HG02623 (cell line): Measurements from ENCODE around the gene MYO15B.

Source experiments
- ATAC-seq: cut with Tn5 transposase; IDR thresholded peaks from one replicate; pipeline ENCODE4 v1.9.1; 2021; ENCODE audit warnings: moderate library complexity; ENCODE audit not compliant: unreplicated experiment

MYO15B gene

DNA sequence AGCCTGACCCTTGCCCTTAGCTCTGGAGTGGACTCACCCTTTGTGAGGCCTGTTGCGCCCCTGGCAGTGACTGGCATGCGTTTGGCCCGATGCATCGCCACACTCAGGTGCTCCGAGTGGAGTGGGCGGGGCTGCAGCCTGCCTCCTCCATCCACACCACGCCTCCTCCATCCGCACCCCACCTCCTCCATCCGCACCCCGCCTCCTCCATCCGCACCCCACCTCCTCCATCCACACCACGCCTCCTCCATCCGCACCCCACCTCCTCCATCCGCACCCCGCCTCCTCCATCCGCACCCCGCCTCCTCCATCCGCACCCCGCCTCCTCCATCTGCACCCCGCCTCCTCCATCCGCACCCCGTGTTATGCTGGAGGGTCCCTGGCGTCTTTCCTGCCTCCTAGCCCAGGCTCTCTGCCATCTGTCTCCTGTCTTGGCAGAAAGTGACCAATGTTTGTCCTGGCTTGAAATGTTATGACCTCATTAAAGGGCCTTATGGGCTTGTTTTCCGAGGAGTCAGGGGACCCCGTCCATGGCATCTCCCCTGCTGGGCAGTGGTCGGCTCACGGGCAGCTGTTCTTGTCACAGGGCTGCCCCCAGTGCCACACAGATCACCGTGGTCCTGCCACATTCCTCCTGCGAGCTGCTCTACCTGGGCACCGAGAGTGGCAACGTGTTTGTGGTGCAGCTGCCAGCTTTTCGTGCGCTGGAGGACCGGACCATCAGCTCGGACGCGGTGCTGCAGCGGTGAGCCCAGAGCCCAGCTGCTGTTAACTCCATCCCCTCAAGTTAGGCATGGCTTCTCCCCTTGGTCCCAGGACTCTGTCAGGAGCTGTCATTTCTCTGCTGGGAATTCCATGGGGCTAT, 28.7 kb upstream of the MYO15B start:
- ATAC-seq, result no peak

DNA sequence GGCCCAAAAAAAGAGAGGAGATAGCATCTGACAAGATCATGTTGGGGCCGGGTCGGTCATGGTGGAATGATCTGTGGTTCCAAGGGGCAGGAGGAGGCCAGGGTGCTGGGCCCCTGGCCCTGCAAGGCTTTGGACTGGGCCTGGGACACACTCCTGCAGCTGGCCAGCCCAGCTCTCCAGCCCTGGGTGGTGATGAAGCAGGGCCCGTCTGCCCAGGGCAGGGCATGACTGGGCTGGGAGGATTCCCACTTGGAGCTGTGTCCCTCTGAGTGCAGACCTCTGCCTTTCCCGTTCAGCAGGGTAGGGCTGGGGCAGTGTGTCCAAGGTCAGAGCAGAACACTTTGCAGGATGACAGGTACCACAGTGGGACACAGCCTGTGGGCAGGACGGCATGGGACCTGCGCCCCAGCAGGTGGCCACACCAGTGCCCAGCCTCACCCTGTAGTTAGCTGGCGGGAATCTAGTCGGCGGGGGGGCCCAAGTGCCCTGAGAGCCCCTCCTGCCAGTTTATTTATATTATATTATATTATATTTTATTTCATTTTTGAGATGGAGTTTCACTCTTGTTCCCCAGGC, 27.6 kb upstream of the MYO15B start:
- ATAC-seq, result no peak

DNA sequence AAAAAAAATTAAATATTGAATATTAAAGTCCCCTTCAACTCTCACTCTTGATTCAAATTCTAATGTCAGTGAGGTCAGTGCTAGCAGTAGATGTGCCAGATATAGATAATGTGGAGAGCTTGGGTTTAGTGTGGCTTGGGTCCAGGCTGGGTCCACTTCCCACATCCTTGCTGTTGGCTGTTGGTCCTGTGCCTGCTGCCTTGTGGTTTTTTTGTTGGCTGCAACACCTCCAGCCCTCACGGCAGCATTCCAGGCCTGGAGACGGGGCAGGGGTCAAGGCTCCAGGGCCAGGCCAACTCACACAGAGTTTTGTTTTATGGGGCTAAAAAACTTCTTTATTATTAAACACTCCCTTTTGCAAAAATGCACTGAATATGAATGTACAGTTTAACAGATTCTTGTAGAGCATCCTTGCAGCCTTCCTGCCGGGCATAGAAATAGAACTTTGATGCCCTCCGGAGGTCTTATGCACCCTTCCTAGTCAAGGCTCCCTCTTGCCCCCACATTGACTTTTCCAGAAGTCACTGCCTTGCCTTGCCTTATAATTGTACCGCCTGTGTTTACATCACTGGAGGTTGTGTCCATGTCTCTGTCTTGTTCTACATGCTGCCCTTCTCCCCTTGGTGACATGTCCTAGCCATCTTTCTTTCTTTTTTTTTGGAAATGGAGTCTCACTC, 25.5 kb upstream of the MYO15B start:
- ATAC-seq, result no peak

DNA sequence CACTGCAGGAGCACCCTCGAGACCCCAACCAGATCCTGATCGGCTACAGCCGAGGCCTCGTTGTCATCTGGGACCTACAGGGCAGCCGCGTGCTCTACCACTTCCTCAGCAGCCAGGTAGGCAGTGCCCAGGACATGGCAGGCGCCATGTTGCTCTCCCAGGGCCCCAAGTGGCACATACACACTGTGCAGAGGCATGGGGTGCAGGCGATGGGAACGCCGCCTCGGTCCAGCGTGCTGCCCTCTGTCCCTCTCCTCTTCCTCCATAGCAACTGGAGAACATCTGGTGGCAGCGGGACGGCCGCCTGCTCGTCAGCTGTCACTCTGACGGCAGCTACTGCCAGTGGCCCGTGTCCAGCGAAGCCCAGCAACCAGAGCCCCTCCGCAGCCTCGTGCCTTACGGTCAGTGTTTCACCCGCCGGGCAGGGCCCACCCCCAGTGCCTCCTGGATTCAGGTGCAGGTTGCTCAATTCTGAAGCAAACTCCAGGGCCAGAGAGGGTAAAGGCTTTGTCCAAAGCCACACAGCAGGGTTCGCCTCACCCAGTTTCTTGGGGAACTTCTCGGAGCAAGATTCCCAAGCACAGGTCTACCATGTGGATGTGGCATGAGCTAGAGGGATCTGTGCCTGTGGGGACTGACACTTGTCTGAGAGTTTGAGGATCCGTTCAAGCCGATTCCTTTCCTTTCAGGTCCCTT, 24.4 kb upstream of the MYO15B start:
- ATAC-seq, result no peak

DNA sequence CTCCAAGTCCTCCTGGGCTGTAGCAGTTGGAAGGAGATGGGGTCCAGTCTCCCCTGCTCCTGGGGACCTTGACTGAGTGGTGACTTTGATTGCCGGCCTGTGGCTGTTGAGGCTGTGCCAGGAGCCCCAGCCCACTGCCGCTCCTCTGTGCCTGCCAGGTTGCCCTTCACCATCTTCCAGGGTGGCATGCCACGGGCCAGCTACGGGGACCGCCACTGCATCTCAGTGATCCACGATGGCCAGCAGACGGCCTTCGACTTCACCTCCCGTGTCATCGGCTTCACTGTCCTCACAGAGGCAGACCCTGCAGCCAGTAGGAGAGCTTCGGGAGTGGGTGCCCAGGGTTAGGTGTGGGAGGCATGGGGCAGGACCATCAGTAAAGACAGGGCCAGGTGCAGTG, 23.4 kb upstream of the MYO15B start:
- ATAC-seq, result no peak

DNA sequence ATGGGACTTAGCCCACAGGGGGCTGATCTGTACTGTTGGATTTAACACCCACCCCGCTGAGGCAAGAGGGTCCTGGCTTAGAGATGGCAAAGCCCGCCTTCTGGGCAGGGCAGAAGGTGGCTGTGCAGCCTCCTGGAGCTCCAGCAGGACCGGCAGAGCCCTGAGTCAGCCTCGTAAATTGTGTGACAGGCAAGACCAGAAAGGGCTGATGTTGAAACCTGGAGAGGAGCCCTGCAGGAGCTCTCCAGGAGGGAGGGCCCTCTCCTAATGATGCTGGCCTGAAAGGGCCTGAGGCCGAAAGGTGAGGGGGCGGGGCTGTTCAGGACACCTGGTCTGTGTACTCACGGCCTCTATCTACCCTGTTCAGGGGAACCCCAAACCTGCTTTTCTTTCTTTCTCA, 22.5 kb upstream of the MYO15B start:
- no peak for ATAC-seq

DNA sequence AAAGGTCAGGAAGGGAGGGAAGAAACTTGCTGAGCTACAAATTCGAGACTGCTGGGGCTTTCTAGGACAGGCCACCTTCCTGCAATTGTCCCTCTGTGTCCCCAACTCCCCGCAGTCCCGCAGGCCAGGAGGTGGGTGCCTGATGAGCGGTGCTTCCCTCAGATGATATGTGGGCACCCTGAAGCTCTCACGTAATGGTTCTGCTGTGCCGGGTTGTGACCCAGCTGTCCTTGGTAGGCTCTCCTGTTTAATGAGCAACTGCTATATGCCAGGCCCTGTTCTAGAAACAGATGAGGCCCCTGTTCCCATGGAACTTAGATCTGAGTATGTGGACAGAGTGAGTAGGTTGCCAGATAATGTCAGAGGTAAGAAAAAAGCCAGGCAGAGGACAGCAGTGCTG, 22.0 kb upstream of the MYO15B start:
- ATAC-seq, result no peak

DNA sequence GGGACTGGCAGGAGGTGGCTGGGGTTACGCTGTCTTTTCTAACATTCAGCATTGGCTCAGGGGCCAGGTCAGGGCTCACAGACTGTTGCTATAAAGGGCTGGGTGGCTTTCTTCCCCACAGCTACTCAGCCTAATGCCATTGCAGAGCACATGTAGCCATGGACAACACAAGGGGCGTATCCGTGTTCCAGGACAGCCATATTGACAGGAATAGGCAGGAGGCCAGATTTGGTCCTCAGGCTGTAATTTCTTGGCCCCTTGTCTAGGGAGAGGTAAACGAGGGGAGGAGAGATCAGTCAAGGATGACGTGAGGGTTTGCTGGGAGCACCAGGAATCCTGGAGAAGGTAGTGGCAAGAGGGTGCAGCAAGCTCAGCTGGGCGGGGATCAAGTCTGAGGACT, 21.2 kb upstream of the MYO15B start:
- ATAC-seq, result no peak

DNA sequence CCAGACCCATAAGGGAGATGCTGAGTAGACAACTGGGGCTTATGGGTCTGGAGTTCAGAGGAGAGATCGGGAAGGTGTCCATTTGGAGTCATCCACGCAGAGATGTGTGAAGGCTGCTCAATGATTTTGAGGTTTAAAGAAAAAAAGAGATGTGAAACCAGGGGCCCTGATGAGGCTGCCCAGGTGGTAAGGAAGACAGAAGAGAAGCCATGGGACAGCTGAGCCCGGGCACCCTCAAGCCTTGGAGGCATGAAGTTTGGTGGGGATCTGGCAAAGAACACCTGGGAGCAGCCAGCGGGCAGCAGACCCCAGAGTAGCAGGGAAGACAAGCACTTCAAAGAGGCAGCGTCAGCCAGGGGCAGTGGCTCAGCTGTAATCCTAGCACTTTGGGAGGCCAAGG, 20.8 kb upstream of the MYO15B start:
- no peak for ATAC-seq

DNA sequence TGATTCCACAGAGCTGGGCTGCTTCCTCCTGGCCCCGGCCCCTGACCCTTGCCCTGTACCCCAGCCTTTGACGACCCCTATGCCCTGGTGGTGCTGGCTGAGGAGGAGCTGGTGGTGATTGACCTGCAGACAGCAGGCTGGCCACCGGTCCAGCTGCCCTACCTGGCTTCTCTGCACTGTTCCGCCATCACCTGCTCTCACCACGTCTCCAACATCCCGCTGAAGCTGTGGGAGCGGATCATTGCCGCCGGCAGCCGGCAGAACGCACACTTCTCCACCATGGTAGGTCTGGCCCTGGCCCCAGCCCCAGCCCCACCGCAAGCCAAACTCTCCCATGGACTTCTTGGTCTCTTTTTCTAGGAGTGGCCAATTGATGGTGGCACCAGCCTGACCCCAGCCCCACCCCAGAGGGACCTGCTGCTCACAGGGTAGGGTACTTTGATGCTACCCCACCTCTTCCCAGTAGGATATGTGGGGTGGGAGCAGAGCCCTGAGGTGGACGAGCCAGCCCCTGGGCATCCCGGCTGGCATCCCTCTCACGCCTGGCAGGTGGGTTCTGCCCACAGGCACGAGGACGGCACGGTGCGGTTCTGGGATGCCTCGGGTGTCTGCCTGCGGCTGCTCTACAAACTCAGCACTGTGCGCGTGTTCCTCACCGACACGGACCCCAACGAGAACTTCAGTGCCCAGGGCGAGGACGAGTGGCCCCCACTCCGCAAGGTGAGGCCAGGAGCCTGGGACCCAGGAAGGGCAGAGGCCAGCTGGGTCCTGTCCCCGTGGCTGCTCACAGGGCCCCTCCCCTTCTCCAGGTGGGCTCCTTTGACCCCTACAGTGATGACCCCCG, 19.0 kb upstream of the MYO15B start:
- no peak for ATAC-seq

DNA sequence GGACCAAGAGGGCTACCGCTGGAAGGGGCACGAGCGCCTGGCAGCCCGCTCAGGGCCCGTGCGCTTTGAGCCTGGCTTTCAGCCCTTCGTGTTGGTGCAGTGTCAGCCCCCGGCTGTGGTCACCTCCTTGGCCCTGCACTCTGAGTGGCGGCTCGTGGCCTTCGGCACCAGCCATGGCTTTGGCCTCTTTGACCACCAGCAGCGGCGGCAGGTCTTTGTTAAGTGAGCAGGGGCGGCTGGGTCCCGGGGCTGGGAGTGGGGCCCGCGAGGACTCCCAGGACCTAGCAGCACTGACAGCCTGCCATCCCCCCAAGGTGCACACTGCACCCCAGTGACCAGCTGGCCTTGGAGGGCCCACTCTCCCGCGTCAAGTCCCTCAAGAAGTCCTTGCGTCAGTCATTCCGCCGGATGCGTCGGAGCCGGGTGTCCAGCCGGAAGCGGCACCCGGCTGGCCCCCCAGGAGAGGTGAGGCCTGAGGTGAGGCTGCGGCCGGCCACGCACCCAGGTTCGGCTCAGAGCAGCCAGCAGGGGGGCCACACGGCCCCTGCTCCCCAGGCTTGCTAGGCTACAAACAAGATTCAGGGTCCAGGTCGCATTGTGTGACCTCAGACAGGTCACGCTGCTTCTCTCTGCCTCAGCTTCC, 17.4 kb upstream of the MYO15B start:
- no peak for ATAC-seq

DNA sequence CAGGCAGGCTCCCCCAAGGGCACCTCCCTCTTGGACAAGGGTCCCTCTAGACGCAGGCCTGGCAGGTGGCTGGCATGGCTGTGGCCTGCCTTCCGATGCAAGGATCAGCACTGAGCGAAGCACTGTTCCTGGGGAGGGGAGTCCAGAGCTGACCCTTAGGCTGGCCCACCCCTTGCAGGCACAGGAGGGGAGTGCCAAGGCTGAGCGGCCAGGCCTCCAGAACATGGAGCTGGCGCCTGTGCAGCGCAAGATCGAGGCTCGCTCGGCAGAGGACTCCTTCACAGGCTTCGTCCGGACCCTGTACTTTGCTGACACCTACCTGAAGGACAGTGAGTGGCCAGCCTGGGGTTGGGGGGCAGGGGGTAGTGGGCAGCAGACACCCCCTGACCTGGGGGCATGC, 16.8 kb upstream of the MYO15B start:
- no peak for ATAC-seq

DNA sequence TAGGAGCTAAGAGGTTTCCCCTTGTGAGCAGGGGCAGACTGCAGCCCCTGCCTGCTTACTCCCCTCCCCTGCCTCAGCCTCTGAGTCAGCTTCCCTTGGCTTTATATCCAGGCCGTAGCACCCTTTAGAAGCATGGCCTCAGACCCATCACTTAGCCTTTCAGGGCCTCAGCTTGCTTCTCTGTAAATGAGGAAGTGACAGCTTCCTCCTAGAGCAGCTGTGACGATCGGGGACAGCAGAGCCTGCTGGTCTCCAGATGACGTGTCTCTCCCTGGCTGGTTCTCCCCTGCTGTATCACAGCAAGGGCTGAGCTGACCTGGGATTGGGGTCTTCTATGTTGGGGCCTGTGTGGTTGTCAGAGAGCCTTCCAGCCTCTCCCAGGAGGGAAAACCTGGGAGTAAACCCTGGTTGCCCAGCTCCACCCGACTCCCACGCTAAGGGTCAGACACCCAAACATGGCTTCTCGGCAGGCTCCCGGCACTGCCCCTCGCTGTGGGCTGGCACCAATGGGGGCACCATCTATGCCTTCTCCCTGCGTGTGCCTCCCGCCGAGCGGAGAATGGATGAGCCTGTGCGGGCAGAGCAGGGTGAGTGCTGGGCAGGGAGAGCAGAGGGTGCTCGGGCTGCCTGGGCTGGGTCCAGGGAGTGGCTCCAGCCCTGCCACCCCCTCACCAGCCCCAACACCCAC, 16.3 kb upstream of the MYO15B start:
- peak; percentile 53 for ATAC-seq

DNA sequence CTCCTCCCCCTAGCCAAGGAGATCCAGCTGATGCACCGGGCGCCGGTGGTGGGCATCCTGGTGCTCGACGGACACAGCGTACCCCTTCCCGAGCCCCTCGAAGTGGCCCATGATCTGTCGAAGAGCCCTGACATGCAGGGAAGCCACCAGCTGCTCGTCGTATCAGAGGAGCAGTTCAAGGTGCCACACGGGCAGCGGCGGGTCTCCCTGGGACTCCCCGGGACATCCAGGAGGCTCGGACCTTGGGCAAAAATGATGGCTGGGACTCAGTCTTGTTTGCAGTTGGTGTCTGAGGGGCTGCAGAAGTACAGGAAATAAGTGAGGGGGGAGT, 15.8 kb upstream of the MYO15B start:
- no peak for ATAC-seq

DNA sequence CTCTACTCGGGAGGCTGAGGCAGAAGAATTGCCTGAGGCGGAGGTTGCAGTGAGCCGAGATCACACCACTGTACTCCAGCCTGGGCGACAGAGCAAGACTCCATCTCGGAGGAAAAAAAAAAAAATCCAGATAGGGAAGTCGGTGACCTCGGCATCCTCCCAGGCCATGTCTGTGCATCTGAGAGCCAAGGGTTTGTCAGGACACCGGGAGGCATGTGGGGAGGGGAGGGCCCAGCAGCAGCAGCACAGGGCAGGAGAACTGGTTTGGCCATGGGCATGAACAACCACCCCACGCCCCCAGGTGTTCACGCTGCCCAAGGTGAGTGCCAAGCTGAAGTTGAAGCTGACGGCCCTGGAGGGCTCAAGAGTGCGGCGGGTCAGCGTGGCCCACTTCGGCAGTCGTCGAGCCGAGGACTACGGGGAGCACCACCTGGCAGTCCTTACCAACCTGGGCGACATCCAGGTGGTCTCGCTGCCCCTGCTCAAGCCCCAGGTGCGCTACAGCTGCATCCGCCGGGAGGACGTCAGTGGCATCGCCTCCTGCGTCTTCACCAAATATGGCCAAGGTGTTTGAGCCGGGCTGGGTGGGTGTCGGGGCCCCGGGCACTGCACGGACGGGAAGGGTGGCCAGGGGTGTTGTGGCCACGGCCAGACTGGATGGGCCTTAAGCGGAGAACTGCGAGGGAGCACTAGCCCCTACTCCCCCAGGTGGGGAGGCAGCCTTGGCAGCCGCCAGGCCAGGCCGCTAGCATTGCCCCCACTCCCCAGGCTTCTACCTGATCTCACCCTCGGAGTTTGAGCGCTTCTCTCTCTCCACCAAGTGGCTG, 14.7 kb upstream of the MYO15B start:
- ATAC-seq, result no peak

DNA sequence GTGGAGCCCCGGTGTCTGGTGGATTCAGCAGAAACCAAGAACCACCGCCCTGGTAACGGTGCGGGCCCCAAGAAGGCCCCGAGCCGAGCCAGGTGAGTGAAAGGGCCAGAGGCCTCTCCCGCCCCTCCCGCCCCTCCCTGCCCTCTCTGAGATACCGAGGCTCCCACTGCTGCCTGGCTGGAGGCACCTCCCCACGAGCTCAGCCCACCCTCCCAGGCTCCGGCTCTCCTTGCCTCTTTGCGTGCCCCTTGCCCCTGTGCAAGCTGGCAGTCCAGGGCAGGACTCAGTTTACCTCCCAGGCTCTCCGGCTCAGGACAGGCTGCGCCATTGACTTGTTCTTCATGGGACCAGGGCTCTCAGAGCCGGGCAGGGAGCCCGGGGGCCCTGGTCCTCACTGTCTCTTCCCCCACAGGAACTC, 14.1 kb upstream of the MYO15B start:
- no peak for ATAC-seq

DNA sequence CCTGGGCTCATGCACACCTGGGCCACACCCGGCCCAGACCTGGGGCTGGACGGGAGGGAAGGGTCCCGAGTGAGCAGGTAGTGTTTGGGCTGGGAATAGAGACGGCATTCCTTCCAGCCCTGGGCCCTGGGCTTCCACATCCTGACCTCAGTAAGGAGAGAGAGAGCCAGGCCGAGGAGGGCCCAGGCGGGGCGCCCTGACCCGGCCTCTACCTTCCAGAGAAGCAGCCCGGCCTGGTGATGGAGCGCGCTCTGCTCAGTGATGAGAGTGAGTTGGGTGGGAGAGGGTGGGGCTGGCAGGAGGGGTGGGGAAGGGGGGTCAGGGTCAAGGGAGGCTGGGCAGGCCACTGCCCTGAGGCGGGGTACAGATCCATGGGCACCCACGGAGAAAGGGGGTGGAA, 13.6 kb upstream of the MYO15B start:
- no peak for ATAC-seq

DNA sequence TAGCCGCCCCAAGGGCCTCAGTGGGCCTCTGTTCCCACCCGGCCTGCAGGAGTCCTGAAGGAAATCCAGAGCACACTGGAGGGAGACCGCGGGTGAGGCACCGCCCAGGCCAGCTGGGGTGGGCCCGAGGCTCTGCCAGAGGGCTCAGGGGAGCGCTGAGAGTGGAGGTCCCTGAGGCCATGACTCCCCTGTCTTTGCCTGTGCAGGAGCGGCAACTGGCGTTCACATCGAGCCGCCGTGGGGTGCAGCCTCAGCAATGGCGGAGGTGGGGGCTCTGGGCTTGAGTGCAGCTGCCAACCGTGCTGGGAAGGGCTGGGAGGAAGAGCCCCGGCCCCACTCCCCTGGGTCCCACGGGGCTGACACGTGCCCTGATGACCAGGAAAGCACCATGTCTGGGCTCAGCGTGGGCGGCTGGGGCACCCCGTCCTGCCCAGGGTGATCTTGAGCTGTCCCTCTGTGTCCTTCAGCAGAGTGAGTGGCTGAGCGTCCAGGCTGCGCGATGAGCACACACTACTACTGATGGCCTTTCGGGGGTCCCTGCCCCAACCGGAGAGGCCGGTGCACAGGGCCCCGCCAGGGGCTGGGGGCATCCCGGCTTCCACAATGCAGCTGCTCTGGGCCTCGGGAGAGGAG, 13.1 kb upstream of the MYO15B start:
- ATAC-seq, result no peak
